Measurements from ENCODE around the gene HNRNPAB.
"Not testable (repeated sequence)": the region's sequence is repeated elsewhere in the genome, so short reads cannot be mapped to it uniquely, and the experiment has no call there.

Gene HNRNPAB

GRCh38 chr5:178213003-178213461 lies 8.7 kb downstream of the HNRNPAB start:
- DNase-seq = no peak

- DNase-seq = no peak
These were observed 9.4 kb downstream of the HNRNPAB start for GRCh38 chr5:178213748-178214151.

- no peak for DNase-seq
These were observed 9.9 kb downstream of the HNRNPAB start for GRCh38 chr5:178214160-178214803.

- no peak for DNase-seq
These were observed 11.1 kb downstream of the HNRNPAB start for GRCh38 chr5:178215280-178216002.

GRCh38 chr5:178216088-178216534 lies 11.8 kb downstream of the HNRNPAB start:
- DNase-seq = no peak

- DNase-seq = no peak
These were observed 12.4 kb downstream of the HNRNPAB start for GRCh38 chr5:178216779-178217178.

GRCh38 chr5:178218237-178218776 lies 14.0 kb downstream of the HNRNPAB start:
- DNase-seq = no peak

- DNase-seq = no peak
These were observed 14.5 kb downstream of the HNRNPAB start for GRCh38 chr5:178218827-178219226.

GRCh38 chr5:178221282-178221681 lies 16.9 kb downstream of the HNRNPAB start:
- DNase-seq = no peak

- DNase-seq = no peak
These were observed 17.5 kb downstream of the HNRNPAB start for GRCh38 chr5:178221853-178222252.

GRCh38 chr5:178222292-178222691 lies 18.0 kb downstream of the HNRNPAB start:
- DNase-seq = no peak

GRCh38 chr5:178223196-178223773 lies 19.0 kb downstream of the HNRNPAB start:
- no peak for DNase-seq

GRCh38 chr5:178223828-178224335 lies 19.5 kb downstream of the HNRNPAB start:
- DNase-seq = no peak

- no peak for DNase-seq
These were observed 20.1 kb downstream of the HNRNPAB start for GRCh38 chr5:178224403-178224802.

- DNase-seq = no peak
These were observed 20.8 kb downstream of the HNRNPAB start for GRCh38 chr5:178225174-178225573.

GRCh38 chr5:178227138-178227659 lies 22.9 kb downstream of the HNRNPAB start:
- no peak for DNase-seq

- DNase-seq = no peak
These were observed 23.6 kb downstream of the HNRNPAB start for GRCh38 chr5:178227929-178228328.

GRCh38 chr5:178228609-178229008 lies 24.3 kb downstream of the HNRNPAB start:
- DNase-seq = no peak

- DNase-seq = not testable (repeated sequence)
These were observed 24.8 kb downstream of the HNRNPAB start for GRCh38 chr5:178229111-178229510.

- DNase-seq = no peak
These were observed 25.5 kb downstream of the HNRNPAB start for GRCh38 chr5:178229861-178230260.

- DNase-seq = no peak
These were observed 26.7 kb downstream of the HNRNPAB start for GRCh38 chr5:178230879-178231538.

- no peak for DNase-seq
These were observed 27.3 kb downstream of the HNRNPAB start for GRCh38 chr5:178231539-178232123.

Data from activated CD4-positive, alpha-beta T cell treated with anti-CD3 and anti-CD28 coated beads, Interleukin-2, amount 50 U/mL, for 4 hours (primary cell).